GM12874 (cell line): ENCODE results near the gene PWWP2B.

Experiments
- TF ChIP-seq, protein P1 (sequence below): IDR thresholded peaks from 2 replicates; pipeline ENCODE4 v1.5.1; 2011; ENCODE audit warnings: low read depth, mild to moderate bottlenecking, control low read depth, low read length, moderate library complexity; ENCODE audit not compliant: insufficient read depth

The PWWP2B gene

DNA sequence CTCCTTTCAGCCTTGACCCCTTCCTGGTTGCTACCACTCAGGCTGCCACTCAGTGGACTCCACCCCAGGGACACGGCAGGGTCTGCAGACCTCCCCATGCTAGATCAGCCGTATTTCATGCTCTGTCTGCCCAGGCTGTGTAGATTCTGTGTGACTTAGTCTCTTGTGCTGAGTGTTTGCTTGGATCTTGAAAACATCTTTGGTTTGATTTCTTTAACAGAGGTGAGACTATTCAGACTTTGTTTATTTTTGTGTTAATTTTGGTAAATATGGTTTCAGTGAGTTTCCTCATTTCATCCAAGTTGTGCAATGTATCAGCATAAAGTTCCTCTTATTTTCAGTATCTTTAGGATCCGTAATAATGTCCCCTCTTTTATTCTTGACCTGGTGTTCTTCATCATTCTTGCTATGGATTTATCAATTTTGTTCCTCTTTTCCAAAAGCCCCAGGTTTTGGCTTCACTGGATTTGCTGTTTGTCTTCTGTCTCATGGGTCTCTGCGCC is 21.2 kb upstream of the PWWP2B start:
- TF ChIP-seq, protein P1, sequence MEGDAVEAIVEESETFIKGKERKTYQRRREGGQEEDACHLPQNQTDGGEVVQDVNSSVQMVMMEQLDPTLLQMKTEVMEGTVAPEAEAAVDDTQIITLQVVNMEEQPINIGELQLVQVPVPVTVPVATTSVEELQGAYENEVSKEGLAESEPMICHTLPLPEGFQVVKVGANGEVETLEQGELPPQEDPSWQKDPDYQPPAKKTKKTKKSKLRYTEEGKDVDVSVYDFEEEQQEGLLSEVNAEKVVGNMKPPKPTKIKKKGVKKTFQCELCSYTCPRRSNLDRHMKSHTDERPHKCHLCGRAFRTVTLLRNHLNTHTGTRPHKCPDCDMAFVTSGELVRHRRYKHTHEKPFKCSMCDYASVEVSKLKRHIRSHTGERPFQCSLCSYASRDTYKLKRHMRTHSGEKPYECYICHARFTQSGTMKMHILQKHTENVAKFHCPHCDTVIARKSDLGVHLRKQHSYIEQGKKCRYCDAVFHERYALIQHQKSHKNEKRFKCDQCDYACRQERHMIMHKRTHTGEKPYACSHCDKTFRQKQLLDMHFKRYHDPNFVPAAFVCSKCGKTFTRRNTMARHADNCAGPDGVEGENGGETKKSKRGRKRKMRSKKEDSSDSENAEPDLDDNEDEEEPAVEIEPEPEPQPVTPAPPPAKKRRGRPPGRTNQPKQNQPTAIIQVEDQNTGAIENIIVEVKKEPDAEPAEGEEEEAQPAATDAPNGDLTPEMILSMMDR: no peak

DNA sequence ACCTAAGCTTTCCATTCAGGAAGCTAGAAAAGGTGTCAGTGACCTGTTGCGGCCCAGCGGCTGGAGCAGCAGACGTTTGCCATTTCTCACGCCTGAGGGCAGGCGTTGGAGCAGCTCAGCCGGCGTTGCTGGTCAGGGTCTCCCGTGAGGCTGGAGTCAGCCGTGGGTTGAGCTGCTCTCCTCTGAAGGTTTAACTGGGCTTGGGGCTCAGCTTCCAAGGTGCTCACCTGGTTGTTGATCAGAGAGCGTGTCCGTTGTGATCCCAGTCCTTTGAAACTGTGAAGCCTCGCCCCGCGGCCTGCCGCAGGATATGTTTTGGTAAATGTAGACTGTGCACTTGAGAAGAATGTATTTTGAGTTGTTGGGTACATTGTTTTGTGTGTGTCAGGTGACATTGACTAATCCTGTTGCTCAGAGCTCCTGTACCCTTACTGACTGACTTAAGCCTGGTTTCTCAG is 20.6 kb upstream of the PWWP2B start:
- TF ChIP-seq, protein P1: no peak

DNA sequence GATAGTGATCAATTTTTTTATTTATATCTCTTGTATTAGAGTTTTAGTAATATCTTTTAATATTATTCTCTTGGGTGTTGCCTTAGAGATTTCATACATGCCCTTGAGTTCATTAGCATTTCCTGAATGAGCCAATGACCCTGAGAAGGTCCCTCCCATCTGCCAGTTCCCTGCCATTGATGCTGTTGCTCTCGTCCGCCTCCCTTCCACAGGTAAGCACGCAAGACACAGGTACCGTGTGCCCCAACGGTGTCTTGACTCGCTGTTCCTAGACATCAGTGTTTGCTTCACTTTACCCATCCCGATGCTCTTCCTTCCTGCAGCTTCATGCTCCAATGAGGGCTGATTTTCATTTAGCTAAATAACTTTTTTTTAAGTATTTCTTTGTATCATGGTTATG is 19.7 kb upstream of the PWWP2B start:
- TF ChIP-seq, protein P1: no peak

DNA sequence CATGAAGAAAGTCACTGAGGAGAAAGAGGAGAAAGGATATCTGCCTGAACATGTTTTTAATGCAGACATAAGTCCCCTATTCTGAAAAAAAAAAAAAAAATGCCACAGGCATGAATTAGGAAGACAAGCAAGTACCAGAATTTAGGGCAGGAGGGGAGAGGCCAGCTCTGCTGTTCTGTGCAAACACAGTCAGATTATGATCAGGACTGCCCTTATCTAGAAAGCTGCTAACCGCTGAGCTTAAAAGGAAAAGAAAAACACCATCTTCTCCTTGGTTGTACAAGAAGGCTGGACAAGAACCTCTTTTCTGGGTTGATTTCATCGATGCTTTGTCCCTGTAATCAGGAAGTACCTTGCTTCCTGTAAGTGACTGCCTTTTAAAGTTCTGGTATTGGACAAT is 15.3 kb upstream of the PWWP2B start:
- TF ChIP-seq, protein P1: no peak

DNA sequence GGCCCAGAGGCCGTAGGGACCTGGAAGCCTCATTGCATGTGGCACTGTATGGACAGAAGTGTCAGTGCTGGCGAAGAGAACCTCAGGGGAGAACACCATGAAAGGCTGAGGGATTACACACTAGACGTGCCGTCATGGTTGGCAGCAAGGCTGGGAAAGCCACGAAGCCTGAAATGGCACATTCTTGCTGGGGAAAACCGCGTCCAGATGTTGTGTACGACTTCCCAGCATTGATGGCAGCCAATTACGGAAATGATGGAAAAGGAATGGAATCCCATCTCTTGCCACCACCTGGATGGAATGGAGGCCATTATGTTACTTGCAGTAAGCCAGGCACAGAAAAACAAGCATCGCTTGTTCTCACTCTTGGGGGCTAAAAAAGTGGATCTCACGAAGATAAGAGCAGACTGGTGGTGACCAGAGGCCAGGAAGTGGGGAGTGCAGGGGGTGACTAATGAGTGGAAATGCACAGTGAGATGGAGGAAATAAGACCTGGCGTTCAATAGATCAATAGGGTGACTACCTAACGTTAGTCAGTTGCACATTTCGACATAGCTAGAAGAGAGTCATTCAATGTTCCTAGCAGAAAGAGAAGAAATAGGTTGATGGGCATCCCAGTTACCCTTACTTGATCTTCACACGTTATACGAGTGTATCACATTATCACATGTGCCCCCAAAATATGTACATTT is 14.6 kb upstream of the PWWP2B start:
- TF ChIP-seq, protein P1: no peak

DNA sequence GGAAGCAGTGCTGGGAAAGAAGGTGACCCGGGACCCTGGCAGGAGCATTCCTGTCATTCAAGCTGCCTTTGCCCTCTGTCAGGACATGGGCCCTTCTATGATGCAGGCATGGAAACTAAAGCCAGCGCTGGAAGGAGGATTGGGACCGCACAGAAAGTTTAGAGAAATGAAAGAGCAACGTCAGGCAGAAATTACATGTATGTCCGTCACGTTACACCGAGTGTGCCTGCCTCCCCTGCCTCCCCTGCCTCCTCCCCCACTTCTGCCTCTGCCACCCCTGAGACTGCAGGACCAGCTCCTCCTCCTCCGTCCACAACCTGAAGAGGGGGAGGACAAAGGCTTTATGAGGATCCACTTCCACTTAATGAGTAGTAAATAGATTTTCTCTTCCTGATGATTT is 13.9 kb upstream of the PWWP2B start:
- TF ChIP-seq, protein P1: no peak

DNA sequence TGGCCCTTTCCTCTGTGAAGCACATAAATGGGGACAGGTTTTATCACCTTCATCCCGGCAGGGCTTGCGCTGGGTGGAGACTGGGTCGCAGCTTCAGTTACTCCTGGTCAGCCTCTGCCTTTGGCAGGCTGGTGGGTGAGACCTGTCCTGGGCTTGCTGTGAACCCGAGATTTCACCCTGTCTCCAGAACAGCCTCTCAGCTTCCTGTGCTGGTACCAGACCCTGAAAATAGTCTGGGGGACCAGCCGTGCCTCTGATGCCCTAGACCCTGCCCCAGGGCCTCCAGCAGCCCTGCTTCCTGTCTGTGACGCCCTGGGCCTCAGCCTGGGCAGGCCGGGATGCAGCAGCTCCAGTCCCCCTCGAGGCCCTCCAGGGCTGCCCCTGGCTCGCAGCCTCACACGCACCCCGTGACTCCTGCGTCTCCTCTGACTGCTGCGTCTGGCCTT is 13.2 kb upstream of the PWWP2B start:
- TF ChIP-seq, protein P1: no peak
